GM12878 (cell line): Measurements from ENCODE around the gene CD72. TPM values are rescaled to one million over a fixed set of nuclear protein-coding genes. Genes with fewer than 3 reads are reported as not detected.

Experiments used
- ATAC-seq: fragments of 200-7000 bp; cut with Tn5 transposase; 3 replicates; pipeline ENCODE4 v1.9.1; 2020; ENCODE audit warnings: mild to moderate bottlenecking, moderate library complexity
- BruUV-seq: library from RNA; stranded (reverse); fragments of 400-500 nt; replicated peaks from 2 replicates; lab custom pipeline; 2021; lab: Mats Ljungman, UMichigan
- CTCF ChIA-PET: fragments of 300-600 bp; sonication (Branson Sonifier 250); formaldehyde crosslinking; extraction: SDS; loops from one replicate; lab custom pipeline; 2021; ENCODE audit warnings: inconsistent platforms; lab: Yijun Ruan, JAX
- POLR2A ChIA-PET: fragments of 350-600 bp; formaldehyde crosslinking; extraction: SDS; loops from one replicate; lab custom pipeline; 2021; ENCODE audit warnings: inconsistent platforms; lab: Charles Lee
- RAD21 ChIA-PET: fragments of 300-600 bp; sonication (Branson Sonifier 250); formaldehyde crosslinking; loops from one replicate; lab custom pipeline; 2023; ENCODE audit warnings: antibody characterized with exemption; ENCODE audit not compliant: unreplicated experiment; lab: Charles Lee
- SMC1A ChIA-PET: fragments of 300-600 bp; sonication (Branson Sonifier 250); formaldehyde crosslinking; loops from one replicate; lab custom pipeline; 2023; ENCODE audit not compliant: unreplicated experiment, uncharacterized antibody; lab: Charles Lee
- DNase-seq: peaks from one replicate; pipeline ENCODE4 v3.0.0-alpha.2; 2011; ENCODE audit warnings: low read depth, low spot score
- FAIRE-seq: peaks from 3 replicates; lab custom pipeline; 2011; peaks lifted over from hg19 to GRCh38; lab: Jason Lieb, UNC
- H2AFZ ChIP-seq: 2 replicates; pipeline ENCODE4 v1.6.0; 2011; ENCODE audit warnings: low read depth, low read length, control low read depth; ENCODE audit not compliant: control insufficient read depth
- H3K27ac ChIP-seq: 2 replicates; pipeline ENCODE4 v1.5.1; 2011; ENCODE audit warnings: control low read depth; ENCODE audit not compliant: control insufficient read depth, insufficient read depth
- H3K27me3 ChIP-seq, 2 experiments: replicated peaks in 1 of 2; 2 replicates each; pipeline versions ENCODE4 v1.6.0 to v1.6.1; 2011; ENCODE audit warnings: low read length in 1 of 2; ENCODE audit not compliant: control insufficient read depth in 2 of 2, insufficient read depth in 2 of 2
- H3K36me3 ChIP-seq, 2 experiments: 2 replicates each; pipeline ENCODE4 v1.5.1; 2011; ENCODE audit warnings: low read length in 1 of 2; ENCODE audit not compliant: control insufficient read depth in 2 of 2, insufficient read depth in 2 of 2
- H3K4me1 ChIP-seq: 2 replicates; pipeline ENCODE4 v1.6.1; 2011; ENCODE audit warnings: mild to moderate bottlenecking, low read length, moderate library complexity, mixed read lengths; ENCODE audit not compliant: control insufficient read depth, insufficient read depth
- H3K4me2 ChIP-seq: 2 replicates; pipeline ENCODE4 v1.6.0; 2011; ENCODE audit warnings: control low read depth; ENCODE audit not compliant: control insufficient read depth, insufficient read depth
- H3K4me3 ChIP-seq: fragments of 200-600 bp; sonication (generic); 2 replicates; pipeline ENCODE4 v1.5.1; 2016
- H3K79me2 ChIP-seq: 2 replicates; pipeline ENCODE4 v1.6.0; 2011; ENCODE audit warnings: low read length; ENCODE audit not compliant: control insufficient read depth, insufficient read depth
- H3K9ac ChIP-seq: 2 replicates; pipeline ENCODE4 v1.8.0; 2011; ENCODE audit warnings: low read length, control low read depth, mixed read lengths; ENCODE audit not compliant: control insufficient read depth, insufficient read depth
- H3K9me3 ChIP-seq: replicated peaks from 3 replicates; pipeline ENCODE4 v1.5.1; 2011; ENCODE audit warnings: mild to moderate bottlenecking, low read length; ENCODE audit not compliant: control insufficient read depth, insufficient read depth
- H4K20me1 ChIP-seq: 2 replicates; pipeline ENCODE4 v1.6.0; 2011; ENCODE audit not compliant: control insufficient read depth, insufficient read depth
- CHD2 ChIP-seq: IDR thresholded peaks from 2 replicates; pipeline ENCODE4 v1.6.1; 2011; ENCODE audit warnings: low read depth, low read length, improper control_type of control experiment, borderline replicate concordance
- KDM1A ChIP-seq: fragments of 200-600 bp; sonication (generic); IDR thresholded peaks from 2 replicates; pipeline ENCODE4 v1.6.1; 2016; ENCODE audit warnings: borderline replicate concordance
- NR2C1 ChIP-seq: fragments of 450-650 bp; IDR thresholded peaks from 2 replicates; pipeline ENCODE4 v1.6.1; 2017; ENCODE audit warnings: antibody characterized with exemption, mild to moderate bottlenecking, moderate library complexity
- PML ChIP-seq: IDR thresholded peaks from 2 replicates; pipeline ENCODE4 v1.6.1; 2012; ENCODE audit warnings: low read length, inconsistent platforms
- RB1 ChIP-seq: fragments of 450-650 bp; formaldehyde crosslinking; IDR thresholded peaks from 2 replicates; pipeline ENCODE4 v1.6.1; 2017; ENCODE audit warnings: mild to moderate bottlenecking, borderline replicate concordance
- RBBP5 ChIP-seq: fragments of 200-600 bp; sonication (generic); conservative IDR thresholded peaks from 2 replicates; pipeline ENCODE4 v1.6.1; 2016
- RELA ChIP-seq: fragments of 450-650 bp; IDR thresholded peaks from 2 replicates; pipeline ENCODE4 v1.8.0; 2014; ENCODE audit warnings: borderline replicate concordance; ENCODE audit not compliant: partially characterized antibody
- RUNX3 ChIP-seq: IDR thresholded peaks from 2 replicates; pipeline ENCODE4 v1.6.1; 2012; ENCODE audit warnings: low read length, inconsistent platforms
- TCF12 ChIP-seq: IDR thresholded peaks from 2 replicates; pipeline ENCODE4 v1.6.1; 2011; ENCODE audit warnings: low read depth, mild to moderate bottlenecking, low read length
- WRNIP1 ChIP-seq: IDR thresholded peaks from 2 replicates; pipeline ENCODE4 v1.6.1; 2011; ENCODE audit warnings: low read depth, low read length, improper control_type of control experiment, borderline replicate concordance
- ZNF207 ChIP-seq: fragments of 450-650 bp; IDR thresholded peaks from 2 replicates; pipeline ENCODE4 v1.6.1; 2014; ENCODE audit warnings: antibody characterized with exemption, mild to moderate bottlenecking, borderline replicate concordance
- ZNF592 ChIP-seq: fragments of 450-650 bp; IDR thresholded peaks from 2 replicates; pipeline ENCODE4 v1.6.1; 2017; ENCODE audit warnings: mild to moderate bottlenecking, moderate library complexity
- WGBS: methylation state at CpG from one replicate; pipeline ENCODE4 v1.1.6; 2016; ENCODE audit warnings: low lambda C conversion rate; ENCODE audit not compliant: insufficient replicate concordance, insufficient coverage; ENCODE audit errors: missing lambda C conversion rate; 5-methylcytosine and 5-hydroxymethylcytosine counted together
- in situ Hi-C: fragments of 300-500 bp; cut with MboI; formaldehyde crosslinking; loops from 9 replicates; pipeline ENCODE4 v1.14.3; 2018; ENCODE audit warnings: mixed read lengths
- intact Hi-C: fragments of 100-400 bp; cut with micrococcal nuclease; formaldehyde crosslinking; loops from one replicate; pipeline ENCODE4 v1.14.2; 2022; ENCODE audit not compliant: unreplicated experiment
- polyA plus RNA-seq, 11 experiments: library from polyadenylated mRNA; depleted of rRNA in 4 of 11; unstranded in 6 of 11; stranded (reverse) in 5 of 11; fragments of >200 nt; fragmentation: Nextera tagmentation in 4 of 11; fragmentation: Illumina TruSeq in 1 of 11; extraction: Ambion mirVana in 4 of 11; extraction: Trizol in 1 of 11; gene quantifications; 1 replicate in 1 of 11; 2 replicates in 10 of 11; pipeline versions ENCODE4 v1.2.1 to v1.2.3, GENCODE V29; 2011 to 2016; ENCODE audit warnings: inconsistent platforms in 2 of 11, missing spikeins in 2 of 11, low read depth in 1 of 11
- total RNA-seq, 4 experiments: library from RNA; depleted of rRNA in 3 of 4; stranded (reverse); fragments of >200 nt in 3 of 4; fragmentation: Illumina TruSeq in 1 of 4; extraction: Trizol in 1 of 4; gene quantifications; 2 replicates each; pipeline versions ENCODE4 v1.2.1 to v1.2.3, GENCODE V29; 2013 to 2021

CD72 gene
- total and polyA plus RNA-seq, 10 of the 15 experiments (the other 5 are each of a cell fraction or from before 2014, with no cell fraction given), result 2.1 to 14.2 (median 4.4) TPM

- TF ChIP-seq RELA (no peak), RB1 (no peak), TCF12 (no peak), WRNIP1 (no peak), PML (no peak), ZNF592 (no peak), NR2C1 (no peak)
These were observed 10.3 kb upstream of the CD72 start (continued) for GRCh38 chr9:35628389-35628991.

- RAD21 ChIA-PET, result interaction anchor here (1.3 kb wide), 1 partner anchor 19 kb away, joined by 3 read pairs; no protein-coding TSS in a partner anchor
- CTCF ChIA-PET, result interaction anchor here (1.1 to 3.5 kb wide), 2 partner anchors 16 to 99 kb away, joined by 3 to 15 read pairs; no protein-coding TSS in a partner anchor
- TF ChIP-seq RBBP5, result no peak
- TF ChIP-seq CHD2, result no peak
- TF ChIP-seq RUNX3, result peak; percentile 28; the same call in 1 of the 2 replicates
- no peak for TF ChIP-seq ZNF207
- no peak for TF ChIP-seq KDM1A
- TF ChIP-seq, all 136 proteins: peak for 1
- BruUV-seq, result no TSS peak
- Histone ChIP-seq H3K27me3 (no peaks in the 10 kb centered on the region), H2AFZ (no peak overlapping the region; the same call in 1 of the 2 replicates), H3K79me2 (no peaks in the 10 kb centered on the region), H3K4me2 (peak overlapping the region; percentile 28), H3K9ac (no peak overlapping the region), H3K36me3 (no peaks in the 10 kb centered on the region), H4K20me1 (no peaks in the 10 kb centered on the region), H3K9me3 (no peaks in the 10 kb centered on the region), H3K27ac (no peak overlapping the region), H3K4me1 (peaks cover 13% of the 10 kb centered on the region), H3K4me3 (no peak overlapping the region)
- in situ Hi-C loops, result no loop called here
- peak; percentile 46 for ATAC-seq
- intact Hi-C loops, result no loop called here
- DNase-seq, result no peak
- POLR2A ChIA-PET, result interaction anchor here (0.6 to 0.8 kb wide), 2 partner anchors 13 to 105 kb away, joined by 3 to 7 read pairs; partner anchors contain the start of genes CREB3 and TLN1
- WGBS, result 18% methylated on average over 2 of the region's 2 CpGs
- SMC1A ChIA-PET, result interaction anchor here (1.2 to 1.7 kb wide), 2 partner anchors 9 to 22 kb away, joined by 3 to 5 read pairs; no protein-coding TSS in a partner anchor
- no peak for FAIRE-seq
These were observed 9.4 kb upstream of the CD72 start for GRCh38 chr9:35627575-35627974.
